H1 (cell line): ENCODE measurements around the gene LRRC4C. TPM values are rescaled to one million over a fixed set of nuclear protein-coding genes. Genes with fewer than 3 reads are reported as not detected.

Experiments used
- CTCF ChIA-PET: fragments of 300-600 bp; sonication (Branson Sonifier 250); formaldehyde crosslinking; loops from one replicate; lab custom pipeline; 2021; ENCODE audit not compliant: partially characterized antibody; lab: Charles Lee
- POLR2A ChIA-PET: fragments of 300-600 bp; sonication (Branson Sonifier 250); formaldehyde crosslinking; loops from one replicate; lab custom pipeline; 2021; ENCODE audit warnings: inconsistent platforms; ENCODE audit not compliant: partially characterized antibody; lab: Charles Lee
- DNase-seq, 2 experiments: peaks; one replicate each; pipeline versions ENCODE4 v3.0.0 to v3.0.0-alpha.2; 2010 to 2022; ENCODE audit warnings: low spot score in 2 of 2, low read depth in 1 of 2, mixed read lengths in 1 of 2
- FAIRE-seq: peaks from 2 replicates; lab custom pipeline; 2011; peaks lifted over from hg19 to GRCh38; lab: Jason Lieb, UNC
- H2AFZ ChIP-seq: 2 replicates; pipeline ENCODE4 v1.8.1; 2012; ENCODE audit warnings: low read length, inconsistent platforms
- H2AK5ac ChIP-seq: 2 replicates; pipeline ENCODE4 v1.6.1; 2013; ENCODE audit warnings: low read depth, low read length
- H2BK120ac ChIP-seq: replicated peaks from 2 replicates; pipeline ENCODE3; 2013; ENCODE audit warnings: low read depth, low read length, inconsistent platforms
- H2BK12ac ChIP-seq: 2 replicates; pipeline ENCODE4 v1.6.1; 2013; ENCODE audit warnings: low read depth, low read length
- H2BK15ac ChIP-seq: 2 replicates; pipeline ENCODE4 v1.6.1; 2013; ENCODE audit warnings: low read length
- H2BK20ac ChIP-seq: 2 replicates; pipeline ENCODE4 v1.6.1; 2013; ENCODE audit warnings: low read length
- H2BK5ac ChIP-seq: 2 replicates; pipeline ENCODE4 v1.6.1; 2013; ENCODE audit warnings: low read depth, low read length
- H3K14ac ChIP-seq: 2 replicates; pipeline ENCODE4 v1.6.1; 2013; ENCODE audit warnings: inconsistent platforms; ENCODE audit not compliant: insufficient read length
- H3K18ac ChIP-seq: 2 replicates; pipeline ENCODE4 v1.6.1; 2013; ENCODE audit warnings: low read length; ENCODE audit errors: extremely low read depth
- H3K23ac ChIP-seq: 2 replicates; pipeline ENCODE4 v1.6.1; 2013; ENCODE audit warnings: inconsistent platforms; ENCODE audit not compliant: insufficient read length
- H3K23me2 ChIP-seq: 2 replicates; pipeline ENCODE4 v1.6.1; 2013; ENCODE audit warnings: low read depth, low read length
- H3K27ac ChIP-seq: 2 replicates; pipeline ENCODE4 v1.6.1; 2011; ENCODE audit warnings: low read depth, low read length, inconsistent platforms
- H3K27me3 ChIP-seq, 4 experiments: replicated peaks in 1 of 4; 1 replicate in 1 of 4; 2 replicates in 3 of 4; pipeline versions ENCODE4 v1.6.1 to v1.8.1; 2011 to 2013; ENCODE audit warnings: low read length in 3 of 4, mild to moderate bottlenecking in 3 of 4, inconsistent platforms in 2 of 4, mixed read lengths in 2 of 4, moderate library complexity in 1 of 4; ENCODE audit not compliant: control insufficient read depth in 3 of 4, insufficient read depth in 3 of 4; ENCODE audit errors: extremely low read depth in 1 of 4
- H3K36me3 ChIP-seq, 4 experiments: 2 replicates each; pipeline versions ENCODE4 v1.6.1 to v1.8.1; 2011 to 2013; ENCODE audit warnings: mild to moderate bottlenecking in 4 of 4, low read length in 3 of 4, moderate library complexity in 2 of 4, control low read depth in 1 of 4, inconsistent platforms in 1 of 4; ENCODE audit not compliant: insufficient read depth in 4 of 4, control insufficient read depth in 2 of 4
- H3K4ac ChIP-seq: replicated peaks from 2 replicates; pipeline ENCODE3; 2013; ENCODE audit warnings: low read length, low read depth, mixed read lengths, inconsistent platforms; ENCODE audit not compliant: insufficient read length
- H3K4me1 ChIP-seq, 4 experiments: replicated peaks in 1 of 4; 1 replicate in 1 of 4; 2 replicates in 3 of 4; pipeline versions ENCODE4 v1.6.1 to v1.8.1; 2011 to 2013; ENCODE audit warnings: low read length in 3 of 4, inconsistent platforms in 2 of 4, mixed read lengths in 1 of 4; ENCODE audit not compliant: insufficient read depth in 4 of 4, control insufficient read depth in 3 of 4
- H3K4me2 ChIP-seq, 2 experiments: 2 replicates each; pipeline versions ENCODE4 v1.6.1 to v1.8.1; 2011 to 2013; ENCODE audit warnings: low read depth in 2 of 2, low read length in 2 of 2, control low read depth in 1 of 2, inconsistent platforms in 1 of 2, mild to moderate bottlenecking in 1 of 2; ENCODE audit not compliant: insufficient read depth in 1 of 2
- H3K4me3 ChIP-seq, 4 experiments: fragments of 200-600, 300-600 bp in 1 of 4; sonication (generic), shearing (Covaris generic), sonication (Bioruptor Twin) in 1 of 4; 2 replicates each; pipeline versions ENCODE4 v1.5.1 to v1.8.1; 2011 to 2016; ENCODE audit warnings: low read length in 4 of 4, low read depth in 3 of 4, control low read depth in 2 of 4, inconsistent platforms in 2 of 4, mild to moderate bottlenecking in 2 of 4, mixed read lengths in 1 of 4, moderate library complexity in 1 of 4; ENCODE audit not compliant: insufficient read depth in 2 of 4; ENCODE audit errors: extremely low read depth in 1 of 4
- H3K56ac ChIP-seq: replicated peaks from 2 replicates; pipeline ENCODE3; 2013; ENCODE audit warnings: low read depth, mild to moderate bottlenecking, mixed read lengths, low read length, inconsistent platforms; ENCODE audit not compliant: insufficient read length
- H3K79me1 ChIP-seq: 2 replicates; pipeline ENCODE4 v1.6.1; 2013; ENCODE audit warnings: low read depth, low read length, control low read depth
- H3K79me2 ChIP-seq, 2 experiments: 2 replicates each; pipeline versions ENCODE4 v1.6.1 to v1.8.1; 2012 to 2013; ENCODE audit warnings: low read length in 2 of 2, mild to moderate bottlenecking in 2 of 2, inconsistent platforms in 1 of 2; ENCODE audit not compliant: insufficient read depth in 2 of 2, control insufficient read depth in 1 of 2
- H3K9ac ChIP-seq, 4 experiments: replicated peaks in 1 of 4; 1 replicate in 1 of 4; 2 replicates in 3 of 4; pipeline versions ENCODE4 v1.6.1 to v1.8.1; 2011 to 2013; ENCODE audit warnings: low read depth in 3 of 4, low read length in 3 of 4, control low read depth in 2 of 4, mild to moderate bottlenecking in 2 of 4, moderate library complexity in 2 of 4, inconsistent platforms in 1 of 4; ENCODE audit errors: extremely low read depth in 1 of 4
- H3K9me3 ChIP-seq, 2 experiments: 2 replicates each; pipeline versions ENCODE4 v1.6.1 to v1.8.1; 2012 to 2013; ENCODE audit warnings: mild to moderate bottlenecking in 2 of 2, moderate library complexity in 2 of 2, control low read depth in 1 of 2, inconsistent platforms in 1 of 2, low read depth in 1 of 2, low read length in 1 of 2, mixed read lengths in 1 of 2; ENCODE audit not compliant: insufficient read depth in 2 of 2
- H4K20me1 ChIP-seq, 2 experiments: replicated peaks in 1 of 2; 2 replicates each; pipeline versions ENCODE3 to v1.8.1; 2011 to 2013; ENCODE audit warnings: inconsistent platforms in 2 of 2, low read length in 2 of 2, mild to moderate bottlenecking in 1 of 2; ENCODE audit not compliant: insufficient read depth in 2 of 2, control insufficient read depth in 1 of 2
- H4K5ac ChIP-seq: 2 replicates; pipeline ENCODE4 v1.6.1; 2013; ENCODE audit warnings: low read length, low read depth, mixed read lengths, inconsistent platforms; ENCODE audit not compliant: insufficient read length
- H4K8ac ChIP-seq: 2 replicates; pipeline ENCODE4 v1.8.0; 2013; ENCODE audit warnings: mild to moderate bottlenecking, moderate library complexity, low read length, inconsistent platforms; ENCODE audit not compliant: insufficient read depth; ENCODE audit errors: extremely low read depth
- H4K91ac ChIP-seq: replicated peaks from 2 replicates; pipeline ENCODE3; 2013; ENCODE audit warnings: low read length, mixed read lengths, inconsistent platforms; ENCODE audit not compliant: insufficient read length
- ATF3 ChIP-seq: IDR thresholded peaks from 2 replicates; pipeline ENCODE4 v1.6.1; 2011; ENCODE audit warnings: low read depth, mild to moderate bottlenecking, low read length; ENCODE audit not compliant: insufficient read depth
- CHD1 ChIP-seq: IDR thresholded peaks from 2 replicates; pipeline ENCODE4 v1.6.1; 2012; ENCODE audit warnings: low read depth, low read length, improper control_type of control experiment
- E2F6 ChIP-seq: IDR thresholded peaks from 2 replicates; pipeline ENCODE4 v1.6.1; 2012; ENCODE audit warnings: inconsistent platforms
- EGR1 ChIP-seq: IDR thresholded peaks from 2 replicates; pipeline ENCODE4 v1.6.1; 2011; ENCODE audit warnings: low read depth, low read length, borderline replicate concordance
- EP300 ChIP-seq, 2 experiments: IDR thresholded peaks; 1 replicate in 1 of 2; 2 replicates in 1 of 2; pipeline ENCODE4 v1.6.1; 2011 to 2012; ENCODE audit warnings: low read depth in 2 of 2, low read length in 2 of 2, mild to moderate bottlenecking in 2 of 2, borderline replicate concordance in 1 of 2, inconsistent platforms in 1 of 2, moderate library complexity in 1 of 2
- GABPA ChIP-seq: IDR thresholded peaks from 2 replicates; pipeline ENCODE4 v1.6.1; 2011; ENCODE audit warnings: mild to moderate bottlenecking, low read length, moderate library complexity, borderline replicate concordance; ENCODE audit not compliant: insufficient read depth
- HDAC6 ChIP-seq: IDR thresholded peaks from one replicate; pipeline ENCODE4 v1.7.1; 2012; ENCODE audit warnings: low read depth, mild to moderate bottlenecking, inconsistent platforms, low read length, moderate library complexity
- KDM1A ChIP-seq: fragments of 200-600, 300-600 bp; sonication (generic); IDR thresholded peaks from 2 replicates; pipeline ENCODE4 v1.7.1; 2016; ENCODE audit warnings: mild to moderate bottlenecking, low read length, borderline replicate concordance
- KDM5A ChIP-seq: fragments of 200-600 bp; IDR thresholded peaks from 2 replicates; pipeline ENCODE4 v1.7.1; 2012; ENCODE audit warnings: mild to moderate bottlenecking, low read length, inconsistent platforms, mixed read lengths
- RBBP5 ChIP-seq: IDR thresholded peaks from 2 replicates; pipeline ENCODE4 v1.7.1; 2012; ENCODE audit warnings: low read depth, mild to moderate bottlenecking, inconsistent platforms, low read length, moderate library complexity, borderline replicate concordance
- SAP30 ChIP-seq: fragments of 300-600 bp; sonication (generic); IDR thresholded peaks from 2 replicates; pipeline ENCODE4 v1.7.1; 2012; ENCODE audit warnings: low read length, moderate library complexity, mild to moderate bottlenecking, inconsistent platforms; ENCODE audit not compliant: insufficient read depth, insufficient replicate concordance
- TBP ChIP-seq: IDR thresholded peaks from 2 replicates; pipeline ENCODE4 v1.6.1; 2011; ENCODE audit warnings: low read depth, low read length, improper control_type of control experiment
- YY1 ChIP-seq: IDR thresholded peaks from 2 replicates; pipeline ENCODE4 v1.6.1; 2011; ENCODE audit warnings: low read depth, mild to moderate bottlenecking, low read length
- WGBS, 2 experiments: shearing (Covaris generic) in 1 of 2; methylation state at CpG; one replicate each; pipeline versions ENCODE4 v1.1.6 to v1.1.7; 2013 to 2015; ENCODE audit warnings: low lambda C conversion rate in 2 of 2, mixed read lengths in 2 of 2, inconsistent platforms in 1 of 2, low coverage in 1 of 2, missing lambda C conversion rate in 1 of 2; ENCODE audit not compliant: insufficient replicate concordance in 2 of 2, insufficient coverage in 1 of 2, insufficient read length in 1 of 2; ENCODE audit errors: extremely low coverage in 1 of 2, missing lambda C conversion rate in 1 of 2; 5-methylcytosine and 5-hydroxymethylcytosine counted together
- polyA plus RNA-seq, 7 experiments: library from polyadenylated mRNA; depleted of rRNA in 3 of 7; stranded (reverse) in 5 of 7; unstranded in 2 of 7; fragments of >200 nt in 5 of 7; fragments of 200-250 nt in 2 of 7; gene quantifications; 1 replicate in 5 of 7; 2 replicates in 1 of 7; 4 replicates in 1 of 7; pipeline versions ENCODE4 v1.2.1 to v1.2.3, GENCODE V29; 2011 to 2013; ENCODE audit warnings: missing spikeins in 2 of 7, mixed read lengths in 2 of 7
- total RNA-seq: library from RNA; stranded (reverse); fragmentation: NEBNext Ultra II Directional; extraction: Animal tissue kit (Norgen Biotek cat#: 25700); gene quantifications from 2 replicates; pipeline ENCODE4 v1.2.1, GENCODE V29; 2021

LRRC4C gene
- total and polyA plus RNA-seq, 2 of the 8 experiments (the other 6 are each of a cell fraction or from before 2014, with no cell fraction given): 0.23 to 2.2 TPM

- H4K8ac ChIP-seq: no peak overlapping the region
- no peak overlapping the region for H2BK120ac ChIP-seq
- no peak overlapping the region for H2BK5ac ChIP-seq
- no peak overlapping the region for H2BK20ac ChIP-seq
- H4K91ac ChIP-seq: no peak overlapping the region
- no peak overlapping the region for H2BK15ac ChIP-seq
- no peaks in the 10 kb centered on the region for H3K36me3 ChIP-seq
- H2AFZ ChIP-seq: no peak overlapping the region
- no peak overlapping the region for H3K56ac ChIP-seq
- no peak overlapping the region for H2BK12ac ChIP-seq
- H3K79me1 ChIP-seq: no peaks in the 10 kb centered on the region
- no peak overlapping the region for H3K4me2 ChIP-seq
- CTCF ChIA-PET: no interaction called here
- no peaks in the 10 kb centered on the region for H3K4me1 ChIP-seq
- no peaks in the 10 kb centered on the region for H3K9me3 ChIP-seq
- no peak overlapping the region for H3K27ac ChIP-seq
- TF ChIP-seq TBP (no peak), HDAC6 (no peak), YY1 (no peak), EGR1 (no peak), CHD1 (no peak), KDM5A (no peak), E2F6 (no peak), ATF3 (no peak), GABPA (no peak), EP300 (IDR thresholded peaks at IDR 0.05; ENCODE audit: borderline replicate concordance in 1 of 2, low read depth in 2 of 2, low read length in 2 of 2) (no peak), KDM1A (no peak), RBBP5 (no peak), SAP30 (no peak)
- no peak overlapping the region for H3K18ac ChIP-seq
- H3K9ac ChIP-seq: no peak overlapping the region
- H3K27me3 ChIP-seq: no peaks in the 10 kb centered on the region
- H3K4me3 ChIP-seq: no peak overlapping the region
- H3K14ac ChIP-seq: no peak overlapping the region
- no peak overlapping the region for H4K5ac ChIP-seq
- no peaks in the 10 kb centered on the region for H3K79me2 ChIP-seq
- H2AK5ac ChIP-seq: no peak overlapping the region
- WGBS, 2 experiments: 85% methylated on average over 3 of the region's 3 CpGs; no CpG with 5 or more reads in 1 of the 2 experiments
- H3K23ac ChIP-seq: no peak overlapping the region
- H4K20me1 ChIP-seq: no peaks in the 10 kb centered on the region
- POLR2A ChIA-PET: no interaction called here
- FAIRE-seq: no peak
- H3K4ac ChIP-seq: no peak overlapping the region
- no peak for DNase-seq
- H3K23me2 ChIP-seq: no peaks in the 10 kb centered on the region; the same call in 1 of the 2 replicates
These were observed 1078.0 kb downstream of the LRRC4C start for GRCh38 chr11:40381481-40381880.
